Neural cell (in vitro differentiated cells): ENCODE results near the gene SLC12A7. TPM values are rescaled to one million over a fixed set of nuclear protein-coding genes. Genes with fewer than 3 reads are reported as not detected.

Experiments
- H2AFZ ChIP-seq: fragments of 200-600, 300-800 bp; sonication (generic), shearing (Covaris generic); 2 replicates; pipeline ENCODE4 v1.6.0; 2014; ENCODE audit warnings: low read depth, mild to moderate bottlenecking, antibody characterized with exemption, low read length, moderate library complexity
- H3F3A ChIP-seq: fragments of 200-600 bp; shearing (Covaris generic); 2 replicates; pipeline ENCODE4 v1.6.1; 2016; ENCODE audit warnings: mild to moderate bottlenecking, moderate library complexity, mixed read lengths, antibody characterized with exemption, low read length; ENCODE audit not compliant: insufficient read depth, poor library complexity, severe bottlenecking
- H3K27ac ChIP-seq: fragments of 200-600, 300-800 bp; sonication (generic), shearing (Covaris generic); 2 replicates; pipeline ENCODE4 v1.5.1; 2014; ENCODE audit warnings: mild to moderate bottlenecking, low read length, moderate library complexity
- H3K27me3 ChIP-seq: fragments of 300-800, 200-600 bp; sonication (generic), shearing (Covaris generic); 2 replicates; pipeline ENCODE4 v1.6.0; 2014; ENCODE audit warnings: mild to moderate bottlenecking, low read depth, low read length, moderate library complexity; ENCODE audit not compliant: insufficient read depth
- H3K36me3 ChIP-seq: fragments of 300-800, 200-600 bp; sonication (generic), shearing (Covaris generic); 2 replicates; pipeline ENCODE4 v1.5.1; 2014; ENCODE audit warnings: mild to moderate bottlenecking, antibody characterized with exemption, low read length, moderate library complexity; ENCODE audit not compliant: insufficient read depth
- H3K4me2 ChIP-seq: fragments of 300-800, 200-600 bp; sonication (generic), shearing (Covaris generic); 2 replicates; pipeline ENCODE4 v1.6.0; 2014; ENCODE audit warnings: mild to moderate bottlenecking, low read length
- H3K4me3 ChIP-seq: fragments of 300-800, 200-600 bp; sonication (generic), shearing (Covaris generic); 2 replicates; pipeline ENCODE4 v1.5.1; 2014; ENCODE audit warnings: mild to moderate bottlenecking, low read length, moderate library complexity
- H3K79me2 ChIP-seq: fragments of 200-600 bp; shearing (Covaris generic); replicated peaks from 2 replicates; pipeline ENCODE4 v1.6.0; 2014; ENCODE audit warnings: mild to moderate bottlenecking, low read length, moderate library complexity; ENCODE audit not compliant: insufficient read depth
- H3K9ac ChIP-seq: fragments of 300-800, 200-600 bp; sonication (generic), shearing (Covaris generic); 2 replicates; pipeline ENCODE4 v1.6.1; 2016; ENCODE audit warnings: mild to moderate bottlenecking, low read length, mixed read lengths
- H3K9me2 ChIP-seq: fragments of 200-600 bp; shearing (Covaris generic); 2 replicates; pipeline ENCODE4 v1.6.1; 2016; ENCODE audit warnings: mild to moderate bottlenecking, low read length, mixed read lengths; ENCODE audit not compliant: insufficient read depth
- H3K9me3 ChIP-seq: fragments of 200-600, 300-800 bp; sonication (generic), shearing (Covaris generic); 2 replicates; pipeline ENCODE4 v1.6.1; 2016; ENCODE audit warnings: mild to moderate bottlenecking, mixed run types, low read length, moderate library complexity, mixed read lengths
- H4K20me1 ChIP-seq: fragments of 200-600 bp; shearing (Covaris generic); 2 replicates; pipeline ENCODE4 v1.6.1; 2016; ENCODE audit warnings: mild to moderate bottlenecking, mixed run types; ENCODE audit not compliant: insufficient read depth
- EP300 ChIP-seq: fragments of 450-650 bp; conservative IDR thresholded peaks from 2 replicates; pipeline ENCODE4 v1.6.1; 2014; ENCODE audit warnings: antibody characterized with exemption, mild to moderate bottlenecking, moderate library complexity; ENCODE audit not compliant: poor library complexity, severe bottlenecking
- EZH2 ChIP-seq: fragments of 200-600, 300-800 bp; shearing (Covaris generic), sonication (generic); IDR thresholded peaks from 2 replicates; pipeline ENCODE4 v1.6.1; 2014; ENCODE audit warnings: antibody characterized with exemption, low read length, borderline replicate concordance, mild to moderate bottlenecking; ENCODE audit not compliant: insufficient read depth, poor library complexity, severe bottlenecking
- MXI1 ChIP-seq: fragments of 450-650 bp; conservative IDR thresholded peaks from 2 replicates; pipeline ENCODE4 v1.6.1; 2014; ENCODE audit warnings: antibody characterized with exemption, mild to moderate bottlenecking; ENCODE audit not compliant: poor library complexity, severe bottlenecking
- POLR2AphosphoS5 ChIP-seq: IDR thresholded peaks from 2 replicates; pipeline ENCODE4 v1.6.1; 2012
- RAD21 ChIP-seq: fragments of 450-650 bp; conservative IDR thresholded peaks from 2 replicates; pipeline ENCODE4 v1.6.1; 2014; ENCODE audit warnings: antibody characterized with exemption, mild to moderate bottlenecking, moderate library complexity
- SMC3 ChIP-seq: fragments of 450-650 bp; conservative IDR thresholded peaks from 2 replicates; pipeline ENCODE4 v1.6.1; 2014; ENCODE audit warnings: antibody characterized with exemption, mild to moderate bottlenecking, moderate library complexity; ENCODE audit not compliant: poor library complexity
- TAF1 ChIP-seq: IDR thresholded peaks from 2 replicates; pipeline ENCODE4 v1.6.1; 2012; ENCODE audit warnings: low read depth
- polyA plus RNA-seq: library from polyadenylated mRNA; depleted of rRNA; stranded (reverse); fragments of >200 nt; gene quantifications from 2 replicates; pipeline ENCODE4 v1.2.3, GENCODE V29; 2014
- TF ChIP-seq, protein P1 (sequence below): fragments of 450-650 bp; IDR thresholded peaks from 2 replicates; pipeline ENCODE4 v1.5.1; 2014; ENCODE audit warnings: antibody characterized with exemption, mild to moderate bottlenecking, moderate library complexity; ENCODE audit not compliant: poor library complexity, severe bottlenecking
- TF ChIP-seq, protein P2 (sequence below): IDR thresholded peaks from 2 replicates; pipeline ENCODE4 v1.6.1; 2012; ENCODE audit warnings: borderline replicate concordance

The SLC12A7 gene
- polyA plus RNA-seq, 1 donor from 2014 or later = 4.5 TPM

DNA sequence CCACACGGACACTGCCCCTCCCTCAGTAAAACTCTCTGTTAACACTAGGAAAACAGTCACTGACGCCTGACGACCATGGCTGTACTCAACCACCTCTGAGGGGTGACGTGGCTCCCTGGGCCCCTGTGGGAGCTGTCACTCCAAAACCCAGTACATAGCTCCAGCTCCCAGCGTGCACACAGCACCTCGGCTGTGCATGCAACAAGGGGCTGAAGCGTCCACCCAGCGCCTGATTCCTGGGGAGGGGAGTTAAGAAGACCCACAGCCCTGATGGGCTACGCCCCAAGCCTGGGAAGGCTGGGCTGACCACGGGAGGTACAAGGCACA lies 36.3 kb downstream of the SLC12A7 start:
- TF ChIP-seq POLR2AphosphoS5 (no peak), EP300 (no peak), TAF1 (no peak), RAD21 (no peak), SMC3 (no peak), EZH2 (no peak), MXI1 (no peak)
- TF ChIP-seq, protein P1, sequence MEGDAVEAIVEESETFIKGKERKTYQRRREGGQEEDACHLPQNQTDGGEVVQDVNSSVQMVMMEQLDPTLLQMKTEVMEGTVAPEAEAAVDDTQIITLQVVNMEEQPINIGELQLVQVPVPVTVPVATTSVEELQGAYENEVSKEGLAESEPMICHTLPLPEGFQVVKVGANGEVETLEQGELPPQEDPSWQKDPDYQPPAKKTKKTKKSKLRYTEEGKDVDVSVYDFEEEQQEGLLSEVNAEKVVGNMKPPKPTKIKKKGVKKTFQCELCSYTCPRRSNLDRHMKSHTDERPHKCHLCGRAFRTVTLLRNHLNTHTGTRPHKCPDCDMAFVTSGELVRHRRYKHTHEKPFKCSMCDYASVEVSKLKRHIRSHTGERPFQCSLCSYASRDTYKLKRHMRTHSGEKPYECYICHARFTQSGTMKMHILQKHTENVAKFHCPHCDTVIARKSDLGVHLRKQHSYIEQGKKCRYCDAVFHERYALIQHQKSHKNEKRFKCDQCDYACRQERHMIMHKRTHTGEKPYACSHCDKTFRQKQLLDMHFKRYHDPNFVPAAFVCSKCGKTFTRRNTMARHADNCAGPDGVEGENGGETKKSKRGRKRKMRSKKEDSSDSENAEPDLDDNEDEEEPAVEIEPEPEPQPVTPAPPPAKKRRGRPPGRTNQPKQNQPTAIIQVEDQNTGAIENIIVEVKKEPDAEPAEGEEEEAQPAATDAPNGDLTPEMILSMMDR = no peak
- TF ChIP-seq, protein P2, sequence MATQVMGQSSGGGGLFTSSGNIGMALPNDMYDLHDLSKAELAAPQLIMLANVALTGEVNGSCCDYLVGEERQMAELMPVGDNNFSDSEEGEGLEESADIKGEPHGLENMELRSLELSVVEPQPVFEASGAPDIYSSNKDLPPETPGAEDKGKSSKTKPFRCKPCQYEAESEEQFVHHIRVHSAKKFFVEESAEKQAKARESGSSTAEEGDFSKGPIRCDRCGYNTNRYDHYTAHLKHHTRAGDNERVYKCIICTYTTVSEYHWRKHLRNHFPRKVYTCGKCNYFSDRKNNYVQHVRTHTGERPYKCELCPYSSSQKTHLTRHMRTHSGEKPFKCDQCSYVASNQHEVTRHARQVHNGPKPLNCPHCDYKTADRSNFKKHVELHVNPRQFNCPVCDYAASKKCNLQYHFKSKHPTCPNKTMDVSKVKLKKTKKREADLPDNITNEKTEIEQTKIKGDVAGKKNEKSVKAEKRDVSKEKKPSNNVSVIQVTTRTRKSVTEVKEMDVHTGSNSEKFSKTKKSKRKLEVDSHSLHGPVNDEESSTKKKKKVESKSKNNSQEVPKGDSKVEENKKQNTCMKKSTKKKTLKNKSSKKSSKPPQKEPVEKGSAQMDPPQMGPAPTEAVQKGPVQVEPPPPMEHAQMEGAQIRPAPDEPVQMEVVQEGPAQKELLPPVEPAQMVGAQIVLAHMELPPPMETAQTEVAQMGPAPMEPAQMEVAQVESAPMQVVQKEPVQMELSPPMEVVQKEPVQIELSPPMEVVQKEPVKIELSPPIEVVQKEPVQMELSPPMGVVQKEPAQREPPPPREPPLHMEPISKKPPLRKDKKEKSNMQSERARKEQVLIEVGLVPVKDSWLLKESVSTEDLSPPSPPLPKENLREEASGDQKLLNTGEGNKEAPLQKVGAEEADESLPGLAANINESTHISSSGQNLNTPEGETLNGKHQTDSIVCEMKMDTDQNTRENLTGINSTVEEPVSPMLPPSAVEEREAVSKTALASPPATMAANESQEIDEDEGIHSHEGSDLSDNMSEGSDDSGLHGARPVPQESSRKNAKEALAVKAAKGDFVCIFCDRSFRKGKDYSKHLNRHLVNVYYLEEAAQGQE = no peak
- H3K4me3 ChIP-seq = no peak overlapping the region
- no peaks in the 10 kb centered on the region for H3K9me3 ChIP-seq
- H3K4me2 ChIP-seq = no peak overlapping the region
- H3K36me3 ChIP-seq = no peaks in the 10 kb centered on the region
- no peak overlapping the region for H3K27ac ChIP-seq
- no peaks in the 10 kb centered on the region for H3K79me2 ChIP-seq
- H3K9ac ChIP-seq = no peak overlapping the region
- no peaks in the 10 kb centered on the region for H3F3A ChIP-seq
- no peaks in the 10 kb centered on the region for H3K9me2 ChIP-seq
- no peaks in the 10 kb centered on the region for H3K27me3 ChIP-seq
- H4K20me1 ChIP-seq = no peaks in the 10 kb centered on the region
- H2AFZ ChIP-seq = no peak overlapping the region

DNA sequence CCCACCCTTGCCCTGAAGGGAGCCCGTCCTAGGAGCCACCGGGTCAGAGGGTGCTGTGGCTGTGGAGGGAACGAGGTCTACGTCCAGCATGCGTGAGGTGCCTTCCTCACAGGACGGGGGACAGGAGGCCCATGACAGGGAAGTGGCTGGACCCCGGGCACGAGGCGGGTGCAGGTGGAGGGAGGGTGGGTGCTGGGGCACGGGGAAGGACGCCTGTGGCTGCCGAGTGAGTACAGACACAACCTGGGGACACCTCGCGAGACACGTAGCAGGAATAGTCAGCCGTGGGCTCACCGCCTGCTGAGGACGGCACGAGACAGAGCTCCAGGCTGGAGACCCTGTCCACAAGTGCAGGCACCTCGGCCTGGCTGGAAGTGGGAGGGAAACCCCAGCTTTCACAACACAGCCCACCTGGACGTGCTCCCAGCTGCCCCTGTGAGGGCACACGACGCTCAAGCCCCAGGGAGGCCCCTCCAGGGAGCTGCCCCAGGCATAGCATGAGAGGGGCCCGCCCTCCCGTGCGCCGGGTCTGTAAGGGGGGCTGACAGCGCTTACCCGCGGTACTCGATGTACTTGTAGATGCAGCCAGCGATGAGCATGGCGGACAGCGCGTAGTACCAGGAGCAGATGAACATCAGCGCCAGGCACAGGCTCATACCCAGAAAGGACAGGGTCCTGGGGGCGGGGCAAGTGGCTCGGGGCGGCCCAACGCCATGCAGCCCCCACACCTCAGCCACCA lies 36.9 kb downstream of the SLC12A7 start:
- Histone ChIP-seq H3F3A (no peaks in the 10 kb centered on the region), H3K36me3 (no peaks in the 10 kb centered on the region), H3K9ac (no peak overlapping the region), H4K20me1 (no peaks in the 10 kb centered on the region), H3K27me3 (no peaks in the 10 kb centered on the region), H3K4me3 (no peak overlapping the region), H3K27ac (no peak overlapping the region), H2AFZ (no peak overlapping the region), H3K4me2 (no peak overlapping the region), H3K79me2 (no peaks in the 10 kb centered on the region), H3K9me2 (no peaks in the 10 kb centered on the region), H3K9me3 (no peaks in the 10 kb centered on the region)
- TF ChIP-seq POLR2AphosphoS5 = no peak
- TF ChIP-seq, protein P1 = no peak
